Panc1 (cell line): ENCODE results near the gene DENND5B. TPM values are rescaled to one million over a fixed set of nuclear protein-coding genes. Genes with fewer than 3 reads are reported as not detected.
"Not testable (repeated sequence)": the region's sequence is repeated elsewhere in the genome, so short reads cannot be mapped to it uniquely, and the experiment has no call there.

Experiments used
- ATAC-seq: fragments of 200-7000 bp; cut with Tn5 transposase; 2 replicates; pipeline ENCODE4 v1.9.1; 2020; ENCODE audit warnings: mild to moderate bottlenecking, moderate library complexity
- BruUV-seq: library from RNA; stranded (reverse); fragments of 400-500 nt; replicated peaks from 2 replicates; lab custom pipeline; 2021; lab: Mats Ljungman, UMichigan
- CTCF ChIA-PET: fragments of 300-600 bp; sonication (Branson Sonifier 250); formaldehyde crosslinking; loops from one replicate; lab custom pipeline; 2022; ENCODE audit warnings: antibody characterized with exemption; lab: Charles Lee
- POLR2A ChIA-PET: fragments of 300-600 bp; sonication (Branson Sonifier 250); formaldehyde crosslinking; loops from one replicate; lab custom pipeline; 2022; ENCODE audit warnings: antibody characterized with exemption; lab: Charles Lee
- DNase-seq: peaks from one replicate; pipeline ENCODE4 v3.0.0-alpha.2; 2010; ENCODE audit warnings: low read depth, low spot score
- H3K27ac ChIP-seq: 2 replicates; pipeline ENCODE4 v1.5.1; 2011; ENCODE audit warnings: mild to moderate bottlenecking, low read length, inconsistent platforms
- H3K27me3 ChIP-seq: fragments of 200-500 bp; sonication (Bioruptor generic); 2 replicates; pipeline ENCODE4 v1.6.0; 2014; ENCODE audit warnings: low read length, inconsistent platforms; ENCODE audit not compliant: control insufficient read depth, insufficient read depth
- H3K36me3 ChIP-seq: fragments of 200-500 bp; sonication (Bioruptor generic); 2 replicates; pipeline ENCODE4 v1.5.1; 2014; ENCODE audit warnings: inconsistent platforms, mild to moderate bottlenecking, low read length, moderate library complexity; ENCODE audit not compliant: control insufficient read depth, insufficient read depth
- H3K4me1 ChIP-seq: 2 replicates; pipeline ENCODE4 v1.5.1; 2011; ENCODE audit warnings: inconsistent platforms, mild to moderate bottlenecking, low read length, moderate library complexity; ENCODE audit not compliant: control insufficient read depth, insufficient read depth
- H3K4me3 ChIP-seq, 2 experiments: 2 replicates each; pipeline ENCODE4 v1.5.1; 2011 to 2012; ENCODE audit warnings: low read depth in 2 of 2, low read length in 2 of 2, mild to moderate bottlenecking in 2 of 2, inconsistent platforms in 1 of 2, moderate library complexity in 1 of 2
- H3K9me3 ChIP-seq: fragments of 200-500 bp; sonication (Bioruptor generic); 2 replicates; pipeline ENCODE4 v1.5.1; 2014; ENCODE audit warnings: low read depth, mild to moderate bottlenecking, inconsistent platforms, low read length, moderate library complexity; ENCODE audit not compliant: control insufficient read depth, insufficient read depth
- POLR2AphosphoS5 ChIP-seq: IDR thresholded peaks from 2 replicates; pipeline ENCODE4 v1.6.1; 2012; ENCODE audit warnings: mild to moderate bottlenecking, low read depth, low read length, moderate library complexity
- SIN3A ChIP-seq: IDR thresholded peaks from 2 replicates; pipeline ENCODE4 v1.6.1; 2012; ENCODE audit warnings: low read depth, mild to moderate bottlenecking, low read length, moderate library complexity, borderline replicate concordance; ENCODE audit not compliant: insufficient read depth
- TCF7L2 ChIP-seq: IDR thresholded peaks from 2 replicates; pipeline ENCODE4 v1.6.1; 2011; ENCODE audit warnings: mild to moderate bottlenecking, low read depth, low read length, inconsistent platforms
- in situ Hi-C: cut with HindIII; loops from 2 replicates; pipeline ENCODE4 v1.10.0; 2016; ENCODE audit warnings: low sequenced_read_pairs, low pct_unique_long_range_greater_than_20kb
- intact Hi-C: fragments of 100-400 bp; cut with micrococcal nuclease; formaldehyde crosslinking; loops from one replicate; pipeline ENCODE4 v1.10.0; 2022; ENCODE audit not compliant: unreplicated experiment
- total RNA-seq: library from RNA; stranded (reverse); gene quantifications from one replicate; pipeline ENCODE4 v1.2.1, GENCODE V29; 2021; ENCODE audit not compliant: unreplicated experiment
- TF ChIP-seq, protein P1 (sequence below), 2 experiments: IDR thresholded peaks; 2 replicates each; pipeline ENCODE4 v1.6.1; 2011 to 2012; ENCODE audit warnings: low read depth in 2 of 2, control low read depth in 1 of 2, low read length in 1 of 2, mild to moderate bottlenecking in 1 of 2, moderate library complexity in 1 of 2; ENCODE audit not compliant: insufficient read depth in 1 of 2
- TF ChIP-seq, protein P2 (sequence below): fragments of 450-650 bp; IDR thresholded peaks from 2 replicates; pipeline ENCODE4 v1.5.1; 2017; ENCODE audit warnings: mild to moderate bottlenecking

The DENND5B gene
- total RNA-seq, 1 experiment from 2014 or later: 36.8 TPM

DNA sequence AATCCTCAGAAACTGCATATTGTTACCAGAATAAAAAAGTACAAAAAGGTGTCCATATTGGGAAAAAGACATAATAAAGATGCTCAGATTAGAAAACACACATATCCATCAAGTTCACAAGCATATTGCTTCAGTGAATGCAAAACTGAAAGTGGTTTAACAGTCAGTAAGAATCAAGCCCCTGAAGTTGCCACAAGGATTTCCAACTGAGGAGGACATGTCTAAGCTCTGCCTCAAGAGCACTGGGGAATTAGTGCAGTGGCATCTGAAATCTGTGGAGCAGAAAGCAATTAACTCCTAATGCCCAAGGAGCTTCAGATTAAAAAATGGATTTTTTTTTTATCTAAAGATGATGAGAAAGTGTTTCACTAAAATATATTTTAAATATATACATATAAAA, 113.2 kb downstream of the DENND5B start:
- H3K27ac ChIP-seq: no peak overlapping the region
- no peaks in the 10 kb centered on the region for H3K27me3 ChIP-seq
- TF ChIP-seq SIN3A (no peak), POLR2AphosphoS5 (no peak), TCF7L2 (no peak)
- TF ChIP-seq, protein P1, sequence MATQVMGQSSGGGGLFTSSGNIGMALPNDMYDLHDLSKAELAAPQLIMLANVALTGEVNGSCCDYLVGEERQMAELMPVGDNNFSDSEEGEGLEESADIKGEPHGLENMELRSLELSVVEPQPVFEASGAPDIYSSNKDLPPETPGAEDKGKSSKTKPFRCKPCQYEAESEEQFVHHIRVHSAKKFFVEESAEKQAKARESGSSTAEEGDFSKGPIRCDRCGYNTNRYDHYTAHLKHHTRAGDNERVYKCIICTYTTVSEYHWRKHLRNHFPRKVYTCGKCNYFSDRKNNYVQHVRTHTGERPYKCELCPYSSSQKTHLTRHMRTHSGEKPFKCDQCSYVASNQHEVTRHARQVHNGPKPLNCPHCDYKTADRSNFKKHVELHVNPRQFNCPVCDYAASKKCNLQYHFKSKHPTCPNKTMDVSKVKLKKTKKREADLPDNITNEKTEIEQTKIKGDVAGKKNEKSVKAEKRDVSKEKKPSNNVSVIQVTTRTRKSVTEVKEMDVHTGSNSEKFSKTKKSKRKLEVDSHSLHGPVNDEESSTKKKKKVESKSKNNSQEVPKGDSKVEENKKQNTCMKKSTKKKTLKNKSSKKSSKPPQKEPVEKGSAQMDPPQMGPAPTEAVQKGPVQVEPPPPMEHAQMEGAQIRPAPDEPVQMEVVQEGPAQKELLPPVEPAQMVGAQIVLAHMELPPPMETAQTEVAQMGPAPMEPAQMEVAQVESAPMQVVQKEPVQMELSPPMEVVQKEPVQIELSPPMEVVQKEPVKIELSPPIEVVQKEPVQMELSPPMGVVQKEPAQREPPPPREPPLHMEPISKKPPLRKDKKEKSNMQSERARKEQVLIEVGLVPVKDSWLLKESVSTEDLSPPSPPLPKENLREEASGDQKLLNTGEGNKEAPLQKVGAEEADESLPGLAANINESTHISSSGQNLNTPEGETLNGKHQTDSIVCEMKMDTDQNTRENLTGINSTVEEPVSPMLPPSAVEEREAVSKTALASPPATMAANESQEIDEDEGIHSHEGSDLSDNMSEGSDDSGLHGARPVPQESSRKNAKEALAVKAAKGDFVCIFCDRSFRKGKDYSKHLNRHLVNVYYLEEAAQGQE (IDR thresholded peaks at IDR 0.05; ENCODE audit: insufficient read depth in 1 of 2, low read depth in 2 of 2, low read length in 1 of 2): no peak
- TF ChIP-seq, protein P2, sequence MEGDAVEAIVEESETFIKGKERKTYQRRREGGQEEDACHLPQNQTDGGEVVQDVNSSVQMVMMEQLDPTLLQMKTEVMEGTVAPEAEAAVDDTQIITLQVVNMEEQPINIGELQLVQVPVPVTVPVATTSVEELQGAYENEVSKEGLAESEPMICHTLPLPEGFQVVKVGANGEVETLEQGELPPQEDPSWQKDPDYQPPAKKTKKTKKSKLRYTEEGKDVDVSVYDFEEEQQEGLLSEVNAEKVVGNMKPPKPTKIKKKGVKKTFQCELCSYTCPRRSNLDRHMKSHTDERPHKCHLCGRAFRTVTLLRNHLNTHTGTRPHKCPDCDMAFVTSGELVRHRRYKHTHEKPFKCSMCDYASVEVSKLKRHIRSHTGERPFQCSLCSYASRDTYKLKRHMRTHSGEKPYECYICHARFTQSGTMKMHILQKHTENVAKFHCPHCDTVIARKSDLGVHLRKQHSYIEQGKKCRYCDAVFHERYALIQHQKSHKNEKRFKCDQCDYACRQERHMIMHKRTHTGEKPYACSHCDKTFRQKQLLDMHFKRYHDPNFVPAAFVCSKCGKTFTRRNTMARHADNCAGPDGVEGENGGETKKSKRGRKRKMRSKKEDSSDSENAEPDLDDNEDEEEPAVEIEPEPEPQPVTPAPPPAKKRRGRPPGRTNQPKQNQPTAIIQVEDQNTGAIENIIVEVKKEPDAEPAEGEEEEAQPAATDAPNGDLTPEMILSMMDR: no peak
- in situ Hi-C loops: no loop called here
- no TSS peak for BruUV-seq
- POLR2A ChIA-PET: no interaction called here
- DNase-seq: no peak
- no peak for ATAC-seq
- CTCF ChIA-PET: no interaction called here
- H3K9me3 ChIP-seq: no peaks in the 10 kb centered on the region
- intact Hi-C loops: no loop called here
- no peaks in the 10 kb centered on the region for H3K4me1 ChIP-seq
- H3K36me3 ChIP-seq: no peaks in the 10 kb centered on the region
- no peak overlapping the region for H3K4me3 ChIP-seq

DNA sequence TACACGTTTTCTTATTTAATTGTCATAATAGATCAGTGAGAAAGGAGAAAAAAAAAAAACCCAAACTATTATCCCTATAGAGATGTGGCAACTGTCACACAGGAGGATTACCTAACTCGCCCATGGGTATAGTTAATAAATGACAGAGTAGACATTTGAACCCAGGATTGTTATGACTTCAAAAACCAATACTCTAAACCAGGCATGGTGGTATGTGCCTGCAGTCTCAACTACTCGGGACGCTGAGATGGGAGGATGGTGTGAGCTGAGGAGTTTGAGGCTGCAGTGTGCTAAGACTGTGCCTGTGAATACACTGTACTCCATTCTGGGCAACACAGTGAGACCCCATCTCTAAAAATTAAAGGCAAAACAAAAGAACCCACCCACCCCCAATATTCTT, 114.5 kb downstream of the DENND5B start:
- no peaks in the 10 kb centered on the region for H3K27me3 ChIP-seq
- in situ Hi-C loops (no loop called here), intact Hi-C loops (no loop called here)
- CTCF ChIA-PET: no interaction called here
- no peak for ATAC-seq
- TF ChIP-seq SIN3A (no peak), TCF7L2 (no peak), POLR2AphosphoS5 (no peak)
- TF ChIP-seq, protein P1 (IDR thresholded peaks at IDR 0.05; ENCODE audit: insufficient read depth in 1 of 2, low read depth in 2 of 2, low read length in 1 of 2): no peak
- TF ChIP-seq, protein P2: no peak
- BruUV-seq: no TSS peak
- POLR2A ChIA-PET: no interaction called here
- H3K9me3 ChIP-seq: no peaks in the 10 kb centered on the region
- H3K4me1 ChIP-seq: no peaks in the 10 kb centered on the region
- H3K27ac ChIP-seq: no peak overlapping the region
- DNase-seq: no peak
- H3K36me3 ChIP-seq: no peaks in the 10 kb centered on the region
- H3K4me3 ChIP-seq: no peak overlapping the region

DNA sequence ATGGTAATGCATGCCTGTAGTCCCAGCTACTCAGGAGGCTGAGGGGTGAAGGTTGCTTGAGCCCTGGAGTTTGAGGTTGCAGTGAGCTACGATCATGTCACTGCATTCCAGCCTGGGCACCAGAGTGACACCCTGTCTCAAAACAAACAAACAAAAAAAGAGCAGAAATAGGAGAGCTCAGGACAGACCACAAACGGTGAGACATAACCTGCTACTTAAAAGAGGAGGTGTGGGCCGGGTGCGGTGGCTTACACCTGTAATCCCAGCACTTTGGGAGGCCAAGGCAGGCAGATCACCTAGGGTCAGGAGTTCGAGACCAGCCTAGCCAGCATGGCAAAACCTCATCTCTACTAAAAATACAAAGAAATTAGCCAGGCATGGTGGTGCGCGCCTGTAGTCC, 115.3 kb downstream of the DENND5B start:
- H3K4me3 ChIP-seq, H3K9me3 ChIP-seq, H3K4me1 ChIP-seq, POLR2A ChIA-PET, ATAC-seq, DNase-seq, H3K27me3 ChIP-seq, H3K27ac ChIP-seq, H3K36me3 ChIP-seq, intact Hi-C loops, BruUV-seq, in situ Hi-C loops: not testable (repeated sequence)
- CTCF ChIA-PET: interaction anchor here (0.6 kb wide), 1 partner anchor 21 kb away, joined by 7 read pairs; no protein-coding TSS in a partner anchor
